ENCODE data around the gene ZFP90.
"Not testable (repeated sequence)": the region's sequence is repeated elsewhere in the genome, so short reads cannot be mapped to it uniquely, and the experiment has no call there.

Gene ZFP90

DNA sequence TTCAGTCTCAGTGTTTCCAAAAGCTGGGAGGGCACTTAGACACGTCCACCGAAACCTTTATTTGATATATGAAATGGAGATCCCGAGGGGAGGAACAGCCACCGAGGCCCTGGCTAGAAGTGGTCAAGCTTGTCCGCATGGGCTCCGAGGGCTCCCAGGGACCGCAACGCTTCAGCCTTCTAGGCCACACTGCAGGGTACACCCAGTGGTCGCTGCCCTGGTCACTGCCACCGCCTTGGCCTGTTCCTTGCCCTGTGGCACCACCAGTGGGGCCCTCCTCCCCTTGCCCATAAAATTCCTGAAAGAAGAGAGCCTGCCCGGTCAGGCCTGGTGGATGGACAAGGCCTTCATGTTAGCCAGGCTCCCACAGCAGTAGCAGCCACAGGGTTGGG, 46.9 kb upstream of the ZFP90 start:
- H2AFZ ChIP-seq (ENCODE audit: low read depth, low read length), result no peak overlapping the region
- TF ChIP-seq, protein P1, sequence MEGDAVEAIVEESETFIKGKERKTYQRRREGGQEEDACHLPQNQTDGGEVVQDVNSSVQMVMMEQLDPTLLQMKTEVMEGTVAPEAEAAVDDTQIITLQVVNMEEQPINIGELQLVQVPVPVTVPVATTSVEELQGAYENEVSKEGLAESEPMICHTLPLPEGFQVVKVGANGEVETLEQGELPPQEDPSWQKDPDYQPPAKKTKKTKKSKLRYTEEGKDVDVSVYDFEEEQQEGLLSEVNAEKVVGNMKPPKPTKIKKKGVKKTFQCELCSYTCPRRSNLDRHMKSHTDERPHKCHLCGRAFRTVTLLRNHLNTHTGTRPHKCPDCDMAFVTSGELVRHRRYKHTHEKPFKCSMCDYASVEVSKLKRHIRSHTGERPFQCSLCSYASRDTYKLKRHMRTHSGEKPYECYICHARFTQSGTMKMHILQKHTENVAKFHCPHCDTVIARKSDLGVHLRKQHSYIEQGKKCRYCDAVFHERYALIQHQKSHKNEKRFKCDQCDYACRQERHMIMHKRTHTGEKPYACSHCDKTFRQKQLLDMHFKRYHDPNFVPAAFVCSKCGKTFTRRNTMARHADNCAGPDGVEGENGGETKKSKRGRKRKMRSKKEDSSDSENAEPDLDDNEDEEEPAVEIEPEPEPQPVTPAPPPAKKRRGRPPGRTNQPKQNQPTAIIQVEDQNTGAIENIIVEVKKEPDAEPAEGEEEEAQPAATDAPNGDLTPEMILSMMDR (IDR thresholded peaks at IDR 0.05; ENCODE audit: low read depth, low read length), result no peak
- no peak for TF ChIP-seq EZH2phosphoT487 (IDR thresholded peaks at IDR 0.05; ENCODE audit: low read depth)
- H3K27me3 ChIP-seq (ENCODE audit: low read depth, low read length), result no peaks in the 10 kb centered on the region
- H3K9ac ChIP-seq (ENCODE audit: low read length), result no peak overlapping the region
- H3K27ac ChIP-seq (ENCODE audit: low read length), result no peak overlapping the region
- H3K36me3 ChIP-seq (replicated peaks; ENCODE audit: low read depth, low read length), result no peaks in the 10 kb centered on the region
- no peak overlapping the region for H3K4me3 ChIP-seq (ENCODE audit: low read length)
- H3K4me1 ChIP-seq (ENCODE audit: low read length), result peaks cover 3% of the 10 kb centered on the region; the same call in 1 of the 2 replicates
- H3K79me2 ChIP-seq (ENCODE audit: low read length), result no peaks in the 10 kb centered on the region
- H4K20me1 ChIP-seq (ENCODE audit: insufficient read depth, low read length), result no peaks in the 10 kb centered on the region
- H3K4me2 ChIP-seq (ENCODE audit: low read length), result no peak overlapping the region
- H3K9me3 ChIP-seq (ENCODE audit: insufficient read depth, low read length), result peaks cover 4% of the 10 kb centered on the region; the same call in 1 of the 2 replicates

DNA sequence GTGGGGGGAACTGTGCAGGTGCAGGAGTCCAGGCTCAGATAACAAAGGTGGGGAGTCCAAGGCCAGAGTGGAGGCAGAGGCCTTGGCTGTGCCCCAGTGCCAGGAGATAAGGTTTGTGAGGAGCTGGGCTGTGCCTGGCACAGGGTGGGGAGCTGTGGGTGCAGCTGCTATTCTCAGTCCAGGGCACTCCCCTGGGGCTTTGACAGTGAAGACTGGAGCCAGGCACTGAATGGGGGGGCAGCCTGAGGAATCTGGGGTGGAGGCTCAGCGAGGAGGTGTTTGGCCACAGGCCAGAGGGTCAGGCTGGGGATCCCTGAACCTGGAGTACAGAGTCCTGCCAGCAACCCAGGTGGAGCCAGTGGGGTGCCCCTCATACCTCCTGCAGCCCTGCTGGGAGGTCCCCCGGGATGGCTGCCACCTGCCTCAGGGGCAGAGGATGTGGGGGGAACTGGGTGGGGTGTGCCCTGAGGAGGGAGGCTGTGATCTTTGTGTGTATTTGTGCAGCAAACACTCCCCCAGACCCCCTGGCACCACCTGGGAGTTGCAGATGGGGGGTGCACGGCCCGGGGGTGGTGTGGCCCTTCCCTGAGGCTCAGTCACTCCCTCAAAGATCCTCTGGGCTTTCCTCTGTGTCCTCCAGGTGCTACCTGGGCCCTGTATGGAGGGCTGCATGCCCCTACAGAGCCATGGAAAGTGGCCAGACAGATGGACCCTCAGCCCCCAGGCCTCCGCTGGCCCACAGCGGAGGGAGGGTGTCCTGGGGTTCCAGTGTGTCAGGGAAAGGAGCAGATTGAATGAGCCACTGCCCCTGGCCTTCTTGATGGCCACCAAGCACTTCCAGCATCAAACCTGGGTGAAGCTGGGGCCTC, 46.3 kb upstream of the ZFP90 start:
- peaks cover 4% of the 10 kb centered on the region; the same call in 1 of the 2 replicates for H3K9me3 ChIP-seq (ENCODE audit: insufficient read depth, low read length)
- TF ChIP-seq EZH2phosphoT487 (IDR thresholded peaks at IDR 0.05; ENCODE audit: low read depth), result no peak
- H3K79me2 ChIP-seq (ENCODE audit: low read length), result no peaks in the 10 kb centered on the region
- no peaks in the 10 kb centered on the region for H3K27me3 ChIP-seq (ENCODE audit: low read depth, low read length)
- no peak overlapping the region for H3K4me3 ChIP-seq (ENCODE audit: low read length)
- H4K20me1 ChIP-seq (ENCODE audit: insufficient read depth, low read length), result no peaks in the 10 kb centered on the region
- H3K27ac ChIP-seq (ENCODE audit: low read length), result no peak overlapping the region
- H3K36me3 ChIP-seq (replicated peaks; ENCODE audit: low read depth, low read length), result no peaks in the 10 kb centered on the region
- H3K4me1 ChIP-seq (ENCODE audit: low read length), result peaks cover 3% of the 10 kb centered on the region; the same call in 1 of the 2 replicates
- no peak overlapping the region for H2AFZ ChIP-seq (ENCODE audit: low read depth, low read length)
- no peak overlapping the region for H3K9ac ChIP-seq (ENCODE audit: low read length)
- H3K4me2 ChIP-seq (ENCODE audit: low read length), result no peak overlapping the region

DNA sequence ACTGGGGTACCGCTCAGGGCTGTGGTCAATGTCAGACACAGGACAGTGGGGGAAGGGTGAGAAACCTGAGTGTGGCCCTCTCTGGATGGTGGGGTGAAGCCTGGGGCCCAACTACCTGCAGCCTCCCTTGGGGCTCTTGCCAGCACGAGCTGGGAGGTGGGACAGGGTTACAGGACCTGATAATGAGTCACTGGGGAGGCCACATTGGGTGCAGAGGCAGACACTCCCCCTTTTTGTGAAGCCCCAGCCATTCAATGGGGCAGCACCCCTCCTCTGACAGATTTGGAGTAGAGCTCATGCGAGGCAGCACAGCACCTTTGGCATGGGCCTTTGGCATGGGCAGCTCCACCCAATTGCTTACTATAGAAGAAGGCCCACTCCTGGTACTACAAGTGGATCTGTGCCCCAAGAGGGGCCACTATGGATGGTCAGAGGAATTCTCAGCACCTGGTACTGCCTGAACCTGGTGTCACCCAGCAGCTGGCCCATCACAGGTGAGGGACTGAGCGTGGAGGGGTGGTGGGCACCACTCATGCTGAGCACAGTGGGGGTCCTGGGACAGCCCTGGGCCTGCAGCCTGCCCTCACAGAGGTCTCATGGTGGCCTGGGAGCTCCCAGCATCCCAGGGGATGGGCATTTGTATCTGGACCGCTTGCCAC, 45.5 kb upstream of the ZFP90 start:
- Histone ChIP-seq H3K9me3 (ENCODE audit: insufficient read depth, low read length) (peaks cover 4% of the 10 kb centered on the region; the same call in 1 of the 2 replicates), H3K4me1 (ENCODE audit: low read length) (peaks cover 3% of the 10 kb centered on the region; the same call in 1 of the 2 replicates), H3K27ac (ENCODE audit: low read length) (no peak overlapping the region), H4K20me1 (ENCODE audit: insufficient read depth, low read length) (no peaks in the 10 kb centered on the region), H3K9ac (ENCODE audit: low read length) (no peak overlapping the region), H3K4me3 (ENCODE audit: low read length) (no peak overlapping the region), H3K79me2 (ENCODE audit: low read length) (no peaks in the 10 kb centered on the region), H2AFZ (ENCODE audit: low read depth, low read length) (no peak overlapping the region), H3K36me3 (replicated peaks; ENCODE audit: low read depth, low read length) (no peaks in the 10 kb centered on the region), H3K27me3 (ENCODE audit: low read depth, low read length) (no peaks in the 10 kb centered on the region), H3K4me2 (ENCODE audit: low read length) (no peak overlapping the region)
- no peak for TF ChIP-seq EZH2phosphoT487 (IDR thresholded peaks at IDR 0.05; ENCODE audit: low read depth)
- TF ChIP-seq, protein P1 (IDR thresholded peaks at IDR 0.05; ENCODE audit: low read depth, low read length), result no peak

DNA sequence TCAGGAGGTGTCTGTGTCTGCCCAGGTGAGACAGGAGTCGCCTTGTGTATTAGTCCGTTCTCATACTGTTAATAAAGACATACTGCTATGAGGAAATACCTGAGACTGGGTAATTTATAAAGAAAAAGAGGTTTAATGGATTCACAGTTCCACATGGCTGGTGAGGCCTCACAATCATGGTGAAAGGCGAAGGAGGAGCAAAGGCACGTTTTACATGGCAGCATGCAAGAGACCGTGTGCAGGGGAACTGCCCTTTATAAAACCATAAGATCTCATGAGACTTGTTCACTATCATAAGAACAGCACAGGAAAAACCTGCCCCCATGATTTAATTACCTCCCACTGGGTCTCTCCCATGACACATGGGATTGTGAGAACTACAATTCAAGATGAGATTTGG, 44.8 kb upstream of the ZFP90 start:
- not testable (repeated sequence) for H3K27me3 ChIP-seq (ENCODE audit: low read depth, low read length); H3K4me2 ChIP-seq (ENCODE audit: low read length); H2AFZ ChIP-seq (ENCODE audit: low read depth, low read length); H4K20me1 ChIP-seq (ENCODE audit: insufficient read depth, low read length); H3K9ac ChIP-seq (ENCODE audit: low read length); H3K9me3 ChIP-seq (ENCODE audit: insufficient read depth, low read length); H3K4me3 ChIP-seq (ENCODE audit: low read length); H3K79me2 ChIP-seq (ENCODE audit: low read length); H3K4me1 ChIP-seq (ENCODE audit: low read length); H3K27ac ChIP-seq (ENCODE audit: low read length); H3K36me3 ChIP-seq (replicated peaks; ENCODE audit: low read depth, low read length)

DNA sequence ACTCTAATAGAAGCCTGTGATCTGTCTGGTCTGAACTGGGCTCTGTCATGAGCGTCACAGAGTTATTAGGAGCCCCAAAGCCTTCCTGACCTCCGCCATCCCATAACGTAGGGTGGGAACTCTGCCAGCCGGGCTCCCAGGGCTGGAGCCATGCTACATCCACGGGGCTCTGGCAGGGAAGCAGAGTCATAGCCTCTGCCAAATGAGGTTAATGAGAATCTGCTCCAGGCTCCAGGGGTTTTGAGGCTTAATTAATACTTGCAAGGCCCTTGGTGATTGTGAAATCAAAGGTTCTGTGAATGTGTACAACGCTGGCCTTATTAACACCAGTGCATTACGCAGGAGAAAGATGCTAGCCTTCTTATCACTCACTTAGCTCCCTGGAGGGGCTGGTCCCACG, 42.4 kb upstream of the ZFP90 start:
- Histone ChIP-seq H3K27me3 (ENCODE audit: low read depth, low read length) (no peaks in the 10 kb centered on the region), H3K4me1 (ENCODE audit: low read length) (no peaks in the 10 kb centered on the region), H3K36me3 (replicated peaks; ENCODE audit: low read depth, low read length) (no peaks in the 10 kb centered on the region), H3K9me3 (ENCODE audit: insufficient read depth, low read length) (peaks cover 4% of the 10 kb centered on the region; the same call in 1 of the 2 replicates), H2AFZ (ENCODE audit: low read depth, low read length) (no peak overlapping the region), H4K20me1 (ENCODE audit: insufficient read depth, low read length) (no peaks in the 10 kb centered on the region), H3K9ac (ENCODE audit: low read length) (no peak overlapping the region), H3K79me2 (ENCODE audit: low read length) (no peaks in the 10 kb centered on the region), H3K4me2 (ENCODE audit: low read length) (no peak overlapping the region), H3K4me3 (ENCODE audit: low read length) (no peak overlapping the region), H3K27ac (ENCODE audit: low read length) (no peak overlapping the region)
- TF ChIP-seq EZH2phosphoT487 (IDR thresholded peaks at IDR 0.05; ENCODE audit: low read depth), result no peak
- TF ChIP-seq, protein P1 (IDR thresholded peaks at IDR 0.05; ENCODE audit: low read depth, low read length), result no peak
